Measurements from ENCODE around the gene DNAJC10. TPM values are rescaled to one million over a fixed set of nuclear protein-coding genes. Genes with fewer than 3 reads are reported as not detected.
"Not testable (repeated sequence)": the region's sequence is repeated elsewhere in the genome, so short reads cannot be mapped to it uniquely, and the experiment has no call there.

The DNAJC10 gene
- total RNA-seq: 50.7 TPM
- long read RNA-seq, full-length matches to known transcripts: 18 of 29 reads
- long read RNA-seq, partial matches to known transcripts: 4 of 29 reads
- long read RNA-seq, other reads (novel, unspliced or antisense): 7 of 29 reads

- DNase-seq (ENCODE audit: missing footprints): peak; percentile 94
- intact Hi-C loops (cut with DNase I): loop anchor here (5.0 kb wide), 1 partner anchor 49 kb away; no protein-coding TSS in a partner anchor
- peak; percentile 98 for ATAC-seq
These were observed at the start of gene DNAJC10 for GRCh38 chr2:182715892-182716649. Gene DNAJC10, plus strand, starts transcription at chr2:182716257. Its CDS starts 1,830 bp downstream, at chr2:182718087.

- ATAC-seq (no peak), DNase-seq (ENCODE audit: missing footprints) (no peak)
- intact Hi-C loops (cut with DNase I): loop anchor here (5.0 kb wide), 1 partner anchor 51 kb away; the partner anchor contains the start of gene DNAJC10
These were observed 49.3 kb upstream of the DNAJC10 start for GRCh38 chr2:182666674-182667314.

GRCh38 chr2:182667315-182667695 is 48.8 kb upstream of the DNAJC10 start:
- DNase-seq (ENCODE audit: missing footprints) (no peak), ATAC-seq (no peak)
- intact Hi-C loops (cut with DNase I): loop anchor here (5.0 kb wide), 1 partner anchor 50 kb away; the partner anchor contains the start of gene DNAJC10

GRCh38 chr2:182668671-182669070 is 47.4 kb upstream of the DNAJC10 start:
- intact Hi-C loops (cut with DNase I): loop anchor here (5.0 kb wide), 1 partner anchor 49 kb away; the partner anchor contains the start of gene DNAJC10
- ATAC-seq: no peak
- DNase-seq (ENCODE audit: missing footprints): no peak

GRCh38 chr2:182672466-182673165 is 43.4 kb upstream of the DNAJC10 start:
- intact Hi-C loops (cut with DNase I): no loop called here
- DNase-seq (ENCODE audit: missing footprints): no peak
- no peak for ATAC-seq

- intact Hi-C loops (cut with DNase I): no loop called here
- no peak for DNase-seq (ENCODE audit: missing footprints)
- ATAC-seq: no peak
These were observed 35.2 kb upstream of the DNAJC10 start for GRCh38 chr2:182680837-182681236.

- no peak for DNase-seq (ENCODE audit: missing footprints)
- intact Hi-C loops (cut with DNase I): no loop called here
These were observed 33.8 kb upstream of the DNAJC10 start for GRCh38 chr2:182682210-182682609.

GRCh38 chr2:182685559-182685958 is 30.5 kb upstream of the DNAJC10 start:
- DNase-seq (ENCODE audit: missing footprints) (no peak), ATAC-seq (no peak)
- intact Hi-C loops (cut with DNase I): no loop called here

More at GRCh38 chr2:182682210-182682609, 33.8 kb upstream of the DNAJC10 start:
- no peak for ATAC-seq

GRCh38 chr2:182686763-182687162 is 29.3 kb upstream of the DNAJC10 start:
- intact Hi-C loops (cut with DNase I); DNase-seq (ENCODE audit: missing footprints): not testable (repeated sequence)

GRCh38 chr2:182694189-182694588 is 21.9 kb upstream of the DNAJC10 start:
- intact Hi-C loops (cut with DNase I): no loop called here
- no peak for ATAC-seq

More at GRCh38 chr2:182686763-182687162, 29.3 kb upstream of the DNAJC10 start:
- ATAC-seq: not testable (repeated sequence)

GRCh38 chr2:182695776-182696175 is 20.3 kb upstream of the DNAJC10 start:
- ATAC-seq: no peak

More at GRCh38 chr2:182694189-182694588, 21.9 kb upstream of the DNAJC10 start:
- no peak for DNase-seq (ENCODE audit: missing footprints)

GRCh38 chr2:182698671-182699070 is 17.4 kb upstream of the DNAJC10 start:
- DNase-seq (ENCODE audit: missing footprints): no peak
- intact Hi-C loops (cut with DNase I): no loop called here
- ATAC-seq: no peak

More at GRCh38 chr2:182695776-182696175, 20.3 kb upstream of the DNAJC10 start:
- intact Hi-C loops (cut with DNase I): no loop called here
- no peak for DNase-seq (ENCODE audit: missing footprints)

GRCh38 chr2:182705761-182706160 is 10.3 kb upstream of the DNAJC10 start:
- intact Hi-C loops (cut with DNase I): no loop called here
- DNase-seq (ENCODE audit: missing footprints) (no peak), ATAC-seq (no peak)

- ATAC-seq: no peak
- intact Hi-C loops (cut with DNase I): no loop called here
These were observed 9.3 kb upstream of the DNAJC10 start for GRCh38 chr2:182706751-182707150.

GRCh38 chr2:182713601-182714000 is 2.5 kb upstream of the DNAJC10 start:
- intact Hi-C loops (cut with DNase I): no loop called here
- ATAC-seq (no peak), DNase-seq (ENCODE audit: missing footprints) (no peak)

More at GRCh38 chr2:182706751-182707150, 9.3 kb upstream of the DNAJC10 start:
- DNase-seq (ENCODE audit: missing footprints): no peak

GRCh38 chr2:182715121-182715891 is 751 bp upstream of the DNAJC10 start:
- ATAC-seq: peak; percentile 2
- no peak for DNase-seq (ENCODE audit: missing footprints)
- intact Hi-C loops (cut with DNase I): loop anchor here (5.0 kb wide), 1 partner anchor 48 kb away; no protein-coding TSS in a partner anchor

- intact Hi-C loops (cut with DNase I): loop anchor here (5.0 kb wide), 1 partner anchor 49 kb away; no protein-coding TSS in a partner anchor
- DNase-seq (ENCODE audit: missing footprints) (no peak), ATAC-seq (no peak)
These were observed 558 bp downstream of the DNAJC10 start for GRCh38 chr2:182716650-182716979.

- ATAC-seq (no peak), DNase-seq (ENCODE audit: missing footprints) (no peak)
- intact Hi-C loops (cut with DNase I): loop anchor here (5.0 kb wide), 1 partner anchor 50 kb away; no protein-coding TSS in a partner anchor
These were observed 1.4 kb downstream of the DNAJC10 start for GRCh38 chr2:182717416-182717815.

All from Right ventricle myocardium inferior (tissue), 1 donor.